ENCODE data around the gene ACRV1.

The ACRV1 gene

DNA sequence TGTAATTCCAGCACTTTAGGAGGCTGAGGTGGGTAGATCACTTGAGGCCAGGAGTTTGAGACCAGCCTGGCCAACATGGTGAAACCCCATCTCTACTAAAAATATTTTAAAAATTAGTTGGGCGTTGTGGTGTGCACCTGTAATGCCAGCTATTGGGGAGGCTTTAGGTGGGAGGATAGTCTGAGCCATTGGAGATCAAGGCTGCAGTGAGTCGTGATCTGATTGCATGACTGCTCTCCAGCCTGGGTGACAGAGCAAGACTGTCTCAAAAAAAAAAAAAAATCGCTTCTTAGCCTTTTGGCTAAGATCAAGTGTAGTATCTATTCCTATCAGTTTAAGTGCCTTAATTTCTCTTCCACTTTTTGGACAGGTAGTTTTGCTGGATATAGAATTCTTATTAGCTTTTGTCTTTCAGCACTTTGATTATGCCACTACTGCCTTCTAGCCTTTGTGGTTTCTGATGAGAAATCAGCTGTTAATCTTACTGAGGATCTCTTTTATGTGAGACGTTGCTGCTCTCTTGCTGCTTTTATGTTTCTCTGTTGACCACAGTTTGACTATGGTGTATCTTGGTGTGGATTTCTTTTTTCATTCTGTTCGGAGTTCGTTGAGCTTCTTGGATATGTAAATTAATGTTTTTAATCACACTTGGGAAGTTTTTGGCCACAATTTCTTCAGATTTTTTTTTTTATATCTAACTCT, 31.0 kb downstream of the ACRV1 start:
- DNase-seq (ENCODE audit: low read depth, low spot score), result no peak

DNA sequence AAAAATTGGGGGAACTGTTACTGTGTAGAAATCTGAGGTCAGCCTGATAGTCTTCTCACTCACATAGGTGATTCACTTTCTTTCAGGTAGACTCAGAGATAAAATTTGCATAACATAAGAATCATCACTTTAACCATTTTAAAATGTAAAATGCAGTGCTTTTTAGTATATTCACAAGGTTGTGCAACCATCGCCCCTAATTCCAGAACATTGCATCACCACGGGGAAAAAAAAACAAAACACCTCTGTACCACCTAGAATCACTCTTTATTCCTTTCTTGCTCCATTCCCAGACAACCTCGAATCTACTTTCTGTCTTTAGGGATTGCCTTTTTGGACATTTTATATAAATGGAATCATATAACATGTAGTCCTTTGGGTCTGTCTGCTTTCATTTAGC, 34.8 kb downstream of the ACRV1 start:
- DNase-seq (ENCODE audit: low read depth, low spot score), result no peak

DNA sequence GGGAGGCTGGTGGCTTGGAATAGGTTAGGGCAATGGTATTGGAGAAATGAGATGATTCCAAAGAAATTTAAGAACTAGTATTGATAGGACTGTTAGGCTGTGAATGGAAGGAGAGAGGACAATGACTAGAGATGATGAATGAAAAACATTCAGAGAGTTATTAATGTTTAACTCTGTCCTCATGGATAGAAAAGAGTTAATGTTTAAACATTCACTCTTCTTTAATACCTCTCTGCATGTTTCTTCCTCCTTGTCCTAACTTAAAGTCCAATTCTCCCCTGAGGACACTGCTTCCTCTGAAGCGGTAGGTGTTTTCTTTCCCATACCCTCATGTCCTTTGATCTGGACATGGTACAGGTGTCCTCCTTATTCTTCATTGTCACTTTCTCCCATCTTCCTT, 42.3 kb downstream of the ACRV1 start:
- no peak for DNase-seq (ENCODE audit: low read depth, low spot score)

DNA sequence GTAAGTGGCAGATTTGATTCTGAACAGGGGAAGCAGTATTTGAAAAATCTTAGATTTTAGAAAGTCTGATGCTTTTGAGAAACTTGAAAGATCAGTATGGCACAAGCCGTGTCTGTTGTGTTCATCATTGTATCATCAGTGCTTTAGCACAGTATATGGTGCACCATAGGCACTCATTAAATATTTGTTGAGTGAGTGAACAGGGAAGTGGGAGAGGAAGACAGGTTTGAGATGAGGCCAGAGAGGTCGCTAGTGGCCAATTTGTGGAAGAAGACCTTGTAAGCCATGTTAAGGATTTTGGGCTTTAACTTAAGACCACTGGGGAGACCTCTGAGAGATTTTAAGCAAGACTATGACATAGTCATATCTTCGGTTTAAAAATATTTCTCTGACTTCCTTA, 42.8 kb downstream of the ACRV1 start:
- DNase-seq (ENCODE audit: low read depth, low spot score), result no peak

DNA sequence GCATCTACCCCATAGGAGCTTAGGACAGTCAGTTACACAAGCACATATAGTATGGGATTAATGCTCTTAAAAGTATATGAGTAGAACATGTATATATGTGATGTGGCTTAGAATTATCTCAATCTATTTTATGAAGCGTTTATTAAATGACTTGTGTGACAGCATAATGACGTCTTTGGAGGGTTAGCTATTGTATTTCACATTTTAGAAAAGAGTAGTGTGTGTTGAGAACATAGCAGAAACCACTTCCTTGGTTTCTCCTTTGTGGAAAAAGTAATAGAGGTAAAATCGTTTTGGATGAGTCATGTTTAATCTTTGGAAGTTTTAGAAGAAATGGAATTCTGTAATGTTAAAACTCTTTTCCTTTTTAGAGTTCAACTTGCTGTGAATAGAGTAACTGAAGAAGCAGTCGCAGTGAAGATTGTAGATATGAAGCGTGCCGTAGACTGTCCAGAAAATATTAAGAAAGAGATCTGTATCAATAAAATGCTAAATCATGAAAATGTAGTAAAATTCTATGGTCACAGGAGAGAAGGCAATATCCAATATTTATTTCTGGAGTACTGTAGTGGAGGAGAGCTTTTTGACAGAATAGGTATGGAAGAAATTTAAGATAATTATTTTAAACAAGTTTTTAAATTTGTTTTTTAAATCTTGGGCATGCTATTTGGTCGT, 53.3 kb downstream of the ACRV1 start:
- no peak for DNase-seq (ENCODE audit: low read depth, low spot score)

DNA sequence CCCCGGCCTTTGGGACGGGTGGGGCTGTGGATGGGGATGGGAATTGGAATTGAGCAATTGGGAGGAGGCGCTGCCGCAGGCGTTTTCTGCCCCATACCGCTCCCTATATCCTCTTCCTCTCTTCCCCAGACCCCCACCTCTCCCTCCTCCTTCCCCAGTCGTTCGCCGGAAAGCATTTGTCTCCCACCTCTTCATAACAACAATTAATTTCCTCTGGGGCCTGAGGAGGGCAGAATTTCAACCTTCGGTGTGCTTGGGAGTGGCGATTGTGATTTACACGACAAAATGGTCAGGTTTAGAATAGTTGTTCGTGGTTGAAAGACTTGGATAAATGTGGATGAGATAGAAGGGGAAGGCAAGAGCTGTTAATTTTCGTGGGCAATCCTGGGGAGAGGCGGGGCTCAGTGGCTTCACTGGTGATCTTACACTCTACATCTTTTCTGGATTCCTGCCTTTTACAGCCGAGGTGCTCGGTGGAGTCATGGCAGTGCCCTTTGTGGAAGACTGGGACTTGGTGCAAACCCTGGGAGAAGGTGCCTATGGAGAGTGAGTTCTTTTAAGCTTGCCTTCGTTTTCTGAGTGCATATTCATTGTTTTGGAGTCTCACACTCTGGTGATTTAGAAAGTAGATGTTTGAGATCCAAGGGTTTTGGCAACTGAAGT, 54.2 kb downstream of the ACRV1 start:
- DNase-seq (ENCODE audit: low read depth, low spot score), result peak; percentile 15

DNA sequence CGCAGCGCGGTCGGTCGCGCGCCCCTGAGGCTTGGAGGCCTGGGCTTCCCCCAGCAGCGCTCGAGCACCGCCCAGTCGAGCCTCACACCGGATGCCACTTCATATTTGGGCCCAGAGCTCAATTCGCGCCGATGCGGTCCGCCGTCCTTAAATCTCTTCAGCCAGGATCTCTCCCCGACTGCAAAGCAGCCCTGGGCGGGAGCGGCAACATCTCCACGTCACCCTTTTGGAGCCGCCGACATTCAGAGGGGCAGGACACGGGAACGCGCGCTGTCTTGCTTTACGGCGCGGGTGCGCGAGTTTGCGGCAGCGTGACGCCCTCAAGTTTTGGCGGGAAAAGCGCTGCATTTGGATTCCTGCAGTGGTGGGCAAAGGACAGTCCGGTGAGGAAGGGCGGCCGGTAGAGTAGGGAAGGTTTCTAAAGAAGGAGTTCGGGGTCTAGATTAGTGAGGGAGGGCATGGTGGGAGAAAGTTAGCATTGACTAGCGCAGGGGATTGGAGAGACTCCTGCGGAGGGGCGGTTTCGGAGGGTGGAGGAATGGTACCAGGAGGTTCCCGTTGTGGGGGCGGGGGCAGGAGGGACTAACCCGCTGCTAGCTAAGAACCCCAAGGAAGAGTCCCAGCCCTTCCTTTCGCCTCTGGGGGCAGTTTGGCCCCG, 54.9 kb downstream of the ACRV1 start:
- peak; percentile 76 for DNase-seq (ENCODE audit: low read depth, low spot score)

DNA sequence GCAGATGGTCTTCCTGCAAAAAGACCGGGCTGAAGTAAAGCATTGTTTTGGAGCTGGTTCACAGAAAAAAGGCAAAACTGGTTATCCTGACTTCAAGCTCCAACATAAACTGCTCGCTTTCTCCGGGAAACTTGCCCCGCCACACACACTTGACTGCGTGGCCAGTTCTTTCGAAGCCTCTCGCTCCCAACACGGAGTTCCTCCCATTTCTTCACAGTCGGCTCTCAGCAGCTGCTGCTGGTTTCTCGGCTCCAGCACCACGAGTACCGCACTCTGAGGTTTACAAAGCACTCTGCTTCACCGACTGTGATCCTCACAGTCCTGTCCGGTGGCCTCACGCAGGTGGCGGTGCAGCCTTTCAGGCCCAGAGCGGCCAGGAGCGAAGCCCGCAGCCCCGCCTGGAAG, 55.4 kb downstream of the ACRV1 start:
- no peak for DNase-seq (ENCODE audit: low read depth, low spot score)

DNA sequence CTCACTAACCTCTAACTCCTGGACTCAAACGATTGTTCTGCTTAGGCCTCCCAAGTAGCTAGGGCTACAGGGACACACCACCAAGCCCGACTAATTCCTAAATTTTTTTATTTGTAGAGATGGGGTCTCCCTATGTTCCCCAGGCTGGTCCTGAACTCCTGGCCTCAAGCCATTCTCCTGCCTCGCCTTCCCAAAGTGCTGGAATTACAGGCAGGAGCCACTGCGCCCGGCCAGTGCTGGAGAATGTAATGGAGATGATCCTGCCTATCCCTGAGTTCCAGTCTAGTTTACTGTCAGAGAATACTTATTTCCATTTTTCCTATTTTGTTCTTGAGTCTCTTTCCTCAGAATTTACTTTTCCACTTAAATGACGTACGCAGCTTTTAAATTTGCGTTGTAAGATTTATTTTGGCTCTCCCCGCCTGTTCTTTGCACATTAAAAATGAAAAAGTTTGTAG, 55.9 kb downstream of the ACRV1 start, which contains the start of gene CHEK1:
TSS of gene CHEK1 (plus strand) at position 408 of the 458 bp plus-strand sequence. CDS start 1,606 bp downstream, outside the sequence.
- DNase-seq (ENCODE audit: low read depth, low spot score), result no peak

DNA sequence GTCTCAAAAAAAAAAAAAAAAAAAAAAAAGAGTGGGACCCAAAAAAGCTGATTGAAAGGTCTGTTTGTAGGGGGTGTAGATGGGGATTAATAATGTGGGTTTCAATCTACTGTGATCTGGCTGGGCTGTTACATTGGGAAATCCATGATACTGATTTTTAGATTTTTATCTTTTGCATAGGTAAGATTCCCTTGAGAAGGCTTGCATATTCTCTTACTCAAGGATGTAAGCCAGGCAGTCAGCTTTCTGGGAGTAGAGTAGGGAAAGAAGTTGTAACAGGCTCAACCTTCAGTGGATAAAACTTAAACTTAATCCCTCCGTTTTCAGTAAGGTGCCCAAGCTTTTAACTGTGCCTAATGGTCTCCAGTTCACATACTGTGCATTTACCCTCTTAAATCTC, 57.6 kb downstream of the ACRV1 start:
- no peak for DNase-seq (ENCODE audit: low read depth, low spot score)

DNA sequence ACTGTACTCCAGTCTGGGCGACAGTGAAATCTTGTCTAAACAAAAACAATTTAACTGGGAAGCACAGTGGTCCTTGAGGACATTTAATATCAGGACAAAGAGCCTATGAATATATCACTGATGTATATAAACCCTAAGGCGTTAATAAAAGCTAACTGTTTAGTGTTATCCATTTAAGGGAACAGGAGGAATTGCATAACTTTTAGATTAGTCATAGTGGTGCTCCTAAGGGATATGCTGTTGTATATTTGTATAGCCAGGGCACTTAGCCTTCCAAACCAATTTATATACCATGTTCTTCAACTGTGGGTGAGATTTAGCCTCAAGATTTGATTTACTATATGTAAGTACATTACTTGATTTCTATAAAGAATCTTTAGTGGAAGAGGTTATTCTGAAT, 58.7 kb downstream of the ACRV1 start:
- DNase-seq (ENCODE audit: low read depth, low spot score), result no peak

Data from brain pericyte (primary cell).